SU-DHL-6 (cell line): ENCODE measurements around the gene SOCS3.

Source experiments
- H2AFZ ChIP-seq: fragments of 200-600 bp; sonication (generic); 2 replicates; pipeline ENCODE4 v1.6.1; 2014; ENCODE audit warnings: low read depth, mild to moderate bottlenecking, moderate library complexity, mixed read lengths, antibody characterized with exemption, low read length; ENCODE audit not compliant: severe bottlenecking
- H3F3A ChIP-seq: fragments of 200-600 bp; shearing (Covaris generic); 2 replicates; pipeline ENCODE4 v1.6.0; 2016; ENCODE audit warnings: antibody characterized with exemption, mild to moderate bottlenecking; ENCODE audit not compliant: insufficient read depth
- H3K27ac ChIP-seq: fragments of 200-600 bp; sonication (generic); 2 replicates; pipeline ENCODE4 v1.5.1; 2016; ENCODE audit warnings: low read depth, mild to moderate bottlenecking, low read length, moderate library complexity, mixed read lengths
- H3K27me3 ChIP-seq: fragments of 200-600 bp; sonication (generic), shearing (Covaris generic); 2 replicates; pipeline ENCODE4 v1.6.0; 2014; ENCODE audit warnings: mild to moderate bottlenecking, low read length
- H3K36me3 ChIP-seq: fragments of 200-600 bp; sonication (generic); 2 replicates; pipeline ENCODE4 v1.6.1; 2014; ENCODE audit warnings: mild to moderate bottlenecking, low read length, mixed read lengths
- H3K4me2 ChIP-seq: fragments of 300-600, 200-600 bp; shearing (Covaris generic), sonication (generic); 2 replicates; pipeline ENCODE4 v1.6.0; 2014; ENCODE audit warnings: low read length, low read depth, mild to moderate bottlenecking; ENCODE audit not compliant: poor library complexity, severe bottlenecking
- H3K4me3 ChIP-seq: fragments of 200-600 bp; sonication (generic); 2 replicates; pipeline ENCODE4 v1.5.1; 2014; ENCODE audit warnings: antibody characterized with exemption, low read length, mild to moderate bottlenecking, mixed read lengths; ENCODE audit not compliant: insufficient read depth, poor library complexity, severe bottlenecking
- H3K79me2 ChIP-seq: fragments of 200-600 bp; sonication (generic); 2 replicates; pipeline ENCODE4 v1.6.1; 2014; ENCODE audit warnings: mild to moderate bottlenecking, low read length, moderate library complexity; ENCODE audit not compliant: insufficient read depth
- H3K9ac ChIP-seq: fragments of 200-600 bp; sonication (generic); 2 replicates; pipeline ENCODE4 v1.7.0; 2014; ENCODE audit warnings: mild to moderate bottlenecking, low read length
- H3K9me2 ChIP-seq: fragments of 200-600 bp; sonication (generic); replicated peaks from 2 replicates; pipeline ENCODE4 v1.6.1; 2014; ENCODE audit warnings: low read length; ENCODE audit not compliant: insufficient read depth
- H3K9me3 ChIP-seq: fragments of 200-600 bp; sonication (generic); 2 replicates; pipeline ENCODE4 v1.6.1; 2014; ENCODE audit warnings: low read length, mixed read lengths; ENCODE audit not compliant: insufficient read depth
- H4K20me1 ChIP-seq: fragments of 200-600 bp; sonication (generic); 2 replicates; pipeline ENCODE4 v1.6.1; 2014; ENCODE audit warnings: low read depth, mild to moderate bottlenecking, antibody characterized with exemption, low read length, moderate library complexity, mixed read lengths
- EZH2phosphoT487 ChIP-seq: fragments of 200-600 bp; sonication (generic), shearing (Covaris generic); conservative IDR thresholded peaks from 2 replicates; pipeline ENCODE4 v1.6.1; 2018; ENCODE audit warnings: mild to moderate bottlenecking, antibody characterized with exemption, low read length, moderate library complexity, mixed read lengths
- TF ChIP-seq, protein P1 (sequence below): fragments of 200-600 bp; sonication (generic); IDR thresholded peaks from one replicate; pipeline ENCODE4 v1.5.1; 2017; ENCODE audit warnings: antibody characterized with exemption, mild to moderate bottlenecking, low read length, moderate library complexity; ENCODE audit not compliant: insufficient read depth, poor library complexity, severe bottlenecking

SOCS3 gene

DNA sequence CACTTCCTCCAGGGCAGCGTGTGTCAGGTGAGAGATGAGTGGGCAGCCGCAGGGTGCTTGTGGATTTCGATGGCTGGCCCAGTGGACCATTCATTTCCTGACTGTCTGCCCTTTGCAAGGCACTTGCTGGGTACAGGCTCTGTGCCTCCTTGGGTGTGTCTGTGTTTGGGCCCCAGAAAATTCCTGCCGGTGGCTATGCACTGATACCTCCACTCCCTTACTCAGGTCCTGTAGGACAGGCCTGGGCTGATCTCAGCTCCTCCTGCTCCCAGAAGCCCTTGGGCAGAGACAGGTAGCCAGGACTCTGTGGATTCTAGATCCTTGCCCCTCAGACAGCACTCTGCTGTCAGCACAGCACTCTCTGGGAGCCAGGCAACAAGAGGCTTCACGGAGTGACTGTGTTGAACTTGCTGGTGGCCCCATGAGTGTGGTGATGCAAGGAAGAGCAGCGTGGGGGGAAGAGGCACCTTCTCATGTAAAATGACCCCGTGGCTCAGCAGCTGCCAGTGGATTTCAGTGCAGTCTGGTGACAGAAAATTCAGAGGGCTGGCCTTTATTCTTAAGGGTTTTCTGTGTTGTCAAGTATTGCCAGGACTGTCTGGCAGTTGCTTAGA is 47.6 kb upstream of the SOCS3 start:
- Histone ChIP-seq H3K9me2 (no peaks in the 10 kb centered on the region), H3K4me2 (no peak overlapping the region), H3K27ac (no peak overlapping the region), H3K4me3 (no peak overlapping the region), H3K79me2 (peaks cover 5% of the 10 kb centered on the region; the same call in 1 of the 2 replicates), H3F3A (no peaks in the 10 kb centered on the region), H3K9ac (no peak overlapping the region), H3K27me3 (no peaks in the 10 kb centered on the region), H3K36me3 (no peaks in the 10 kb centered on the region), H3K9me3 (no peaks in the 10 kb centered on the region), H2AFZ (no peak overlapping the region), H4K20me1 (no peaks in the 10 kb centered on the region)
- TF ChIP-seq, protein P1, sequence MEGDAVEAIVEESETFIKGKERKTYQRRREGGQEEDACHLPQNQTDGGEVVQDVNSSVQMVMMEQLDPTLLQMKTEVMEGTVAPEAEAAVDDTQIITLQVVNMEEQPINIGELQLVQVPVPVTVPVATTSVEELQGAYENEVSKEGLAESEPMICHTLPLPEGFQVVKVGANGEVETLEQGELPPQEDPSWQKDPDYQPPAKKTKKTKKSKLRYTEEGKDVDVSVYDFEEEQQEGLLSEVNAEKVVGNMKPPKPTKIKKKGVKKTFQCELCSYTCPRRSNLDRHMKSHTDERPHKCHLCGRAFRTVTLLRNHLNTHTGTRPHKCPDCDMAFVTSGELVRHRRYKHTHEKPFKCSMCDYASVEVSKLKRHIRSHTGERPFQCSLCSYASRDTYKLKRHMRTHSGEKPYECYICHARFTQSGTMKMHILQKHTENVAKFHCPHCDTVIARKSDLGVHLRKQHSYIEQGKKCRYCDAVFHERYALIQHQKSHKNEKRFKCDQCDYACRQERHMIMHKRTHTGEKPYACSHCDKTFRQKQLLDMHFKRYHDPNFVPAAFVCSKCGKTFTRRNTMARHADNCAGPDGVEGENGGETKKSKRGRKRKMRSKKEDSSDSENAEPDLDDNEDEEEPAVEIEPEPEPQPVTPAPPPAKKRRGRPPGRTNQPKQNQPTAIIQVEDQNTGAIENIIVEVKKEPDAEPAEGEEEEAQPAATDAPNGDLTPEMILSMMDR = no peak
- TF ChIP-seq EZH2phosphoT487 = no peak

DNA sequence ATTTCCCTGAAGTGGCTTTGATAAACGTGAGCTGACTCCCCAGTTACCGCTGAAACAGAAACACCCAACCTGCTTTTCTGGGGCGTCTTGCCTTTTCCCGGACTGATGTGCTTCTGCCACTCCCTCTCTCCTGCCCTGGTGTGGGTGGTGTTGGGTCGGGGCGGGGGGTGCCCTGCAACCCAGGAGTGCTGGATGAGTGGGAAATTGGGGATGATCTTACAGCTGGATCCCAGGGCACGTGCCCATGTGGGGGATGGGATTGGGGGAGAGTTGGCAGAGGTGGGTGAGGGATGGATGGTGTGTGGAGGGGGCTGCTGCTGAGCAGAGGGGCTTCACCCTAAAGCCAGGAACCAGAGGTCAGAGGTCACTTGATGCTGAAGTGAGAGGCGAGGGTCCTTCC is 47.0 kb upstream of the SOCS3 start:
- Histone ChIP-seq H3K27me3 (no peaks in the 10 kb centered on the region), H3K4me2 (no peak overlapping the region), H3K27ac (no peak overlapping the region), H4K20me1 (no peaks in the 10 kb centered on the region), H3K4me3 (no peak overlapping the region), H3K9me2 (no peaks in the 10 kb centered on the region), H3K9me3 (no peaks in the 10 kb centered on the region), H3F3A (no peaks in the 10 kb centered on the region), H2AFZ (no peak overlapping the region), H3K79me2 (peaks cover 5% of the 10 kb centered on the region; the same call in 1 of the 2 replicates), H3K36me3 (no peaks in the 10 kb centered on the region), H3K9ac (no peak overlapping the region)
- TF ChIP-seq EZH2phosphoT487 = no peak
- TF ChIP-seq, protein P1 = no peak

DNA sequence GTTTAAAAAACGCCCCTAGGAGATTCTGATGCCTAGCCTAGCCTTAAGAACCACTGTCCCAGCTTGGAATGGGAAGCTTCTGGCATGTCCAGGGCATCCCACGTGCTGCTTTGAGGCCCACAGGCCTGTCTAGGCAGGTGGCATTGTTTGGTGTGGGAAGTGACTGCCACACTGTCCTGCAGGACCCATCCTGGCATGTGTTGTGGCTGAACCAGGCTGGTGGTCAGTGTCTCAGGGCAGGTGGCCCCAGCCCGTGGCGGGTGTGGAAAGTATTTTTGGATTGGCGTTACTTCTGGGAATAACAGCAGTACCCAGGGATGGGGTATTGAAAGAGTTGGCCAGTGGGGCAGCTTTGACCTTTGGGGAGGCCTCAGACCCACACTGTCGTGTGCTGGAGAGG is 46.5 kb upstream of the SOCS3 start:
- no peak overlapping the region for H3K4me2 ChIP-seq
- peaks cover 5% of the 10 kb centered on the region; the same call in 1 of the 2 replicates for H3K79me2 ChIP-seq
- H3K27ac ChIP-seq = no peak overlapping the region
- no peaks in the 10 kb centered on the region for H4K20me1 ChIP-seq
- no peak overlapping the region for H3K4me3 ChIP-seq
- H3K27me3 ChIP-seq = no peaks in the 10 kb centered on the region
- H3K36me3 ChIP-seq = no peaks in the 10 kb centered on the region
- H3K9me2 ChIP-seq = no peaks in the 10 kb centered on the region
- H2AFZ ChIP-seq = no peak overlapping the region
- no peak overlapping the region for H3K9ac ChIP-seq
- H3K9me3 ChIP-seq = no peaks in the 10 kb centered on the region
- H3F3A ChIP-seq = no peaks in the 10 kb centered on the region
- TF ChIP-seq, protein P1 = no peak
- no peak for TF ChIP-seq EZH2phosphoT487
